A673 (cell line): Measurements from ENCODE around the gene PLIN4.

ENCODE experiments used
- CTCF ChIP-seq: fragments of 300-800, 200-600 bp; sonication (generic); conservative IDR thresholded peaks from 2 replicates; pipeline ENCODE4 v1.5.1; 2017; ENCODE audit warnings: low read depth, mild to moderate bottlenecking, antibody characterized with exemption, low read length, moderate library complexity, mixed read lengths
- EZH2 ChIP-seq: fragments of 200-600 bp; sonication (generic); IDR thresholded peaks from 2 replicates; pipeline ENCODE4 v1.6.1; 2017; ENCODE audit warnings: borderline replicate concordance, low read depth, mild to moderate bottlenecking, mixed read lengths, antibody characterized with exemption, low read length; ENCODE audit not compliant: poor library complexity, severe bottlenecking

GRCh38 chr19:4455719-4456475 is 62.4 kb downstream of the PLIN4 start:
- TF ChIP-seq CTCF, result no peak
- no peak for TF ChIP-seq EZH2
